OCI-LY1 (cell line): ENCODE measurements around the gene WDFY4.

Experiments used
- H2AFZ ChIP-seq: fragments of 200-600 bp; sonication (generic), shearing (Covaris generic); 2 replicates; pipeline ENCODE4 v1.6.0; 2014; ENCODE audit warnings: antibody characterized with exemption, mild to moderate bottlenecking, low read length
- H3F3A ChIP-seq: fragments of 200-600 bp; sonication (generic), shearing (Covaris generic); 2 replicates; pipeline ENCODE4 v1.6.0; 2014; ENCODE audit warnings: mild to moderate bottlenecking, antibody characterized with exemption, low read length, moderate library complexity; ENCODE audit not compliant: insufficient read depth
- H3K27ac ChIP-seq: fragments of 200-600 bp; sonication (generic); 2 replicates; pipeline ENCODE4 v1.5.1; 2014; ENCODE audit warnings: low read length, mixed run types, mild to moderate bottlenecking, low read depth; ENCODE audit not compliant: poor library complexity, severe bottlenecking
- H3K27me3 ChIP-seq: fragments of 200-600 bp; sonication (generic); 2 replicates; pipeline ENCODE4 v1.6.0; 2014; ENCODE audit warnings: antibody characterized with exemption, mild to moderate bottlenecking, low read length, moderate library complexity; ENCODE audit not compliant: insufficient read depth
- H3K36me3 ChIP-seq: fragments of 200-600 bp; sonication (generic); 2 replicates; pipeline ENCODE4 v1.6.1; 2014; ENCODE audit warnings: mild to moderate bottlenecking, antibody characterized with exemption, low read length, moderate library complexity, mixed read lengths; ENCODE audit not compliant: insufficient read depth
- H3K4me1 ChIP-seq: fragments of 200-600 bp; sonication (generic); 2 replicates; pipeline ENCODE4 v1.5.1; 2014; ENCODE audit warnings: mild to moderate bottlenecking, low read length, moderate library complexity; ENCODE audit not compliant: insufficient read depth, severe bottlenecking
- H3K4me2 ChIP-seq: fragments of 200-600 bp; sonication (generic), shearing (Covaris generic); 2 replicates; pipeline ENCODE4 v1.6.1; 2014; ENCODE audit warnings: low read length
- H3K4me3 ChIP-seq: fragments of 200-600 bp; sonication (generic); 2 replicates; pipeline ENCODE4 v1.5.1; 2014; ENCODE audit warnings: low read length, low read depth, mild to moderate bottlenecking, mixed read lengths; ENCODE audit not compliant: poor library complexity, severe bottlenecking
- H3K79me2 ChIP-seq: fragments of 200-600 bp; shearing (Covaris generic); 2 replicates; pipeline ENCODE4 v1.6.1; 2016; ENCODE audit warnings: mixed run types, low read length, mixed read lengths; ENCODE audit not compliant: insufficient read depth
- H3K9ac ChIP-seq: fragments of 200-600 bp; sonication (generic), shearing (Covaris generic); 2 replicates; pipeline ENCODE4 v1.6.1; 2014; ENCODE audit warnings: mild to moderate bottlenecking, low read length, mixed read lengths
- H3K9me2 ChIP-seq: fragments of 200-600 bp; sonication (generic), shearing (Covaris generic); 2 replicates; pipeline ENCODE4 v1.6.1; 2014; ENCODE audit warnings: low read depth, mild to moderate bottlenecking, low read length, mixed read lengths
- H3K9me3 ChIP-seq: fragments of 200-600 bp; shearing (Covaris generic); 2 replicates; pipeline ENCODE4 v1.6.1; 2014; ENCODE audit warnings: low read length, mixed read lengths
- H4K20me1 ChIP-seq: fragments of 200-600 bp; sonication (generic), shearing (Covaris generic); 2 replicates; pipeline ENCODE4 v1.6.0; 2016; ENCODE audit warnings: mild to moderate bottlenecking, low read length; ENCODE audit not compliant: insufficient read depth
- EZH2 ChIP-seq: fragments of 200-600 bp; sonication (generic), shearing (Covaris generic); IDR thresholded peaks from 2 replicates; pipeline ENCODE4 v1.8.0; 2017; ENCODE audit warnings: borderline replicate concordance, mixed run types, mild to moderate bottlenecking, antibody characterized with exemption, low read length, moderate library complexity, mixed read lengths
- TF ChIP-seq, protein P1 (sequence below): fragments of 200-600 bp; sonication (generic), shearing (Covaris generic); IDR thresholded peaks from 2 replicates; pipeline ENCODE4 v1.5.1; 2017; ENCODE audit warnings: mild to moderate bottlenecking, antibody characterized with exemption, low read length, moderate library complexity, mixed read lengths

Gene WDFY4

DNA sequence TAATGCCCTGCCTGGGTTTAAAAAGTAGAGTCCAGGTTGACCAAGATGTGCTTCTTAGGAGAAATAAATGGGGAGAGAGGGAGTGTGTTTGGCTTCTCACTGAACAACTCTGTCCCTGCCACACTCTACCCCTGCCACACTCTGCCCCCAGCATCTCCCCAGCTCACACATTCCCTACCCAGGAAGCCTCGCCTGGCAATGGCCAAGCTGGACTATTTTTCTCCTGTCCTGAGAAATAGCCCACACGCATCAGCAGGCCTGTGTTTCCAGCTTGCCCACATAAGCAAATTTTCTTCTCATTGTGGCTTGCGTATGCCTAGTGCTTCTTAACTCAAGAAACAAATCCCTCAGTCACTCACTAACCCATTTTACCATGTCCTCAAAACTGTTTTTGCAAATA lies 253.1 kb downstream of the WDFY4 start:
- H3K27ac ChIP-seq, result no peak overlapping the region
- H4K20me1 ChIP-seq, result no peaks in the 10 kb centered on the region
- peaks cover 6% of the 10 kb centered on the region; the same call in 1 of the 2 replicates for H3K36me3 ChIP-seq
- no peak for TF ChIP-seq EZH2
- TF ChIP-seq, protein P1, sequence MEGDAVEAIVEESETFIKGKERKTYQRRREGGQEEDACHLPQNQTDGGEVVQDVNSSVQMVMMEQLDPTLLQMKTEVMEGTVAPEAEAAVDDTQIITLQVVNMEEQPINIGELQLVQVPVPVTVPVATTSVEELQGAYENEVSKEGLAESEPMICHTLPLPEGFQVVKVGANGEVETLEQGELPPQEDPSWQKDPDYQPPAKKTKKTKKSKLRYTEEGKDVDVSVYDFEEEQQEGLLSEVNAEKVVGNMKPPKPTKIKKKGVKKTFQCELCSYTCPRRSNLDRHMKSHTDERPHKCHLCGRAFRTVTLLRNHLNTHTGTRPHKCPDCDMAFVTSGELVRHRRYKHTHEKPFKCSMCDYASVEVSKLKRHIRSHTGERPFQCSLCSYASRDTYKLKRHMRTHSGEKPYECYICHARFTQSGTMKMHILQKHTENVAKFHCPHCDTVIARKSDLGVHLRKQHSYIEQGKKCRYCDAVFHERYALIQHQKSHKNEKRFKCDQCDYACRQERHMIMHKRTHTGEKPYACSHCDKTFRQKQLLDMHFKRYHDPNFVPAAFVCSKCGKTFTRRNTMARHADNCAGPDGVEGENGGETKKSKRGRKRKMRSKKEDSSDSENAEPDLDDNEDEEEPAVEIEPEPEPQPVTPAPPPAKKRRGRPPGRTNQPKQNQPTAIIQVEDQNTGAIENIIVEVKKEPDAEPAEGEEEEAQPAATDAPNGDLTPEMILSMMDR, result no peak
- no peaks in the 10 kb centered on the region for H3K27me3 ChIP-seq
- no peaks in the 10 kb centered on the region for H3K4me1 ChIP-seq
- no peaks in the 10 kb centered on the region for H3K9me3 ChIP-seq
- no peak overlapping the region for H3K9ac ChIP-seq
- no peaks in the 10 kb centered on the region for H3K9me2 ChIP-seq
- H3K4me2 ChIP-seq, result no peak overlapping the region
- no peak overlapping the region for H2AFZ ChIP-seq
- H3F3A ChIP-seq, result no peaks in the 10 kb centered on the region
- no peak overlapping the region for H3K4me3 ChIP-seq
- no peaks in the 10 kb centered on the region for H3K79me2 ChIP-seq

DNA sequence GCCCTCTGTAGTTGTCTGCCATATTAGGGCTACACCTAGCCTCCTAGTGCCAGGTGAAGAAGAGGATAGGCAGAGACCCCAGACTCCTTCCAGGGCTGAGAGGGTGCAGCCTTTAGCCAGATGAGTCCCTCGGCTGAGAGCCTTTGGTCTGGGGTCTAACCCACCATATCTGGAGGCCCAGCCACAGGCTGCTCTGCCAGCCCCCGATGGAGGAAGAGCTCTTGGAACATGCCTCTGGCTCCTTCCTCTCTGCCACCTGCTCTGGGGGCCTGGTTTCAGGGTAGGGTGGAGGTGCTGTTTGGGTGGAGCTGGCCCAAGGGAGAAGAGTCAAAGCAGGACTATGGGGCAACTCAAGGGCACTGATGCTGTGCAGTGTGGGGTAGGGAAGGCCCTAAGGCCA lies 253.6 kb downstream of the WDFY4 start:
- H3K4me1 ChIP-seq, result no peaks in the 10 kb centered on the region
- H4K20me1 ChIP-seq, result no peaks in the 10 kb centered on the region
- no peak overlapping the region for H3K4me3 ChIP-seq
- H3K9me3 ChIP-seq, result no peaks in the 10 kb centered on the region
- no peak overlapping the region for H3K9ac ChIP-seq
- H3K27me3 ChIP-seq, result no peaks in the 10 kb centered on the region
- H3K36me3 ChIP-seq, result peaks cover 11% of the 10 kb centered on the region; the same call in 1 of the 2 replicates
- no peaks in the 10 kb centered on the region for H3K79me2 ChIP-seq
- no peak overlapping the region for H3K4me2 ChIP-seq
- no peak overlapping the region for H3K27ac ChIP-seq
- no peaks in the 10 kb centered on the region for H3K9me2 ChIP-seq
- no peaks in the 10 kb centered on the region for H3F3A ChIP-seq
- no peak for TF ChIP-seq EZH2
- TF ChIP-seq, protein P1, result no peak
- no peak overlapping the region for H2AFZ ChIP-seq

DNA sequence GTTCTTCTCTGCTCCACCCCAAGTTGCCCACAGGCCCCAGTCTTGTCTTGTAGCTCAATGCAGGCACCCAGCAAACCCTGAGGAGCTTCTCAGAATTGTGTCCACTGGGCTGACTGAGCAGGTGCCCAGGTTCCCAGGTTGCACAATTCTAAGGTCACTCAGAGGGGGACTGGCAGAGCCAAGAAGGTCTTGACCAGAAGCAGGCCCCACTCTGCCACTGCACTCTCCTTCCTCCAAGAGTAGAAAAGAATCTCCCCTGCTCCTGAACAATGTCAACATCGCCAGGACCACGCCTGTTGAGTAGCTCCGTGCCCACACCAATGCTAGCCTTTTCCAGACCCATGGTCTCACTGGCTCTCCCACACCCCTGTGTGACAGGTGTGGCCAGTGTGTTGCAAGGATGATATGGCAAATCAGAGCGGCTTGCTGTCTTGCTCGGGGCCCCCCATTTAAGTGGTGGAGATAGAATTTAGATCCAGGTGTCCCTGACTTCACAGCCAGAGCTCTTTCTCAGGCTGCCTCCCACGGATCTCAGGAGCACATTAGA lies 254.4 kb downstream of the WDFY4 start:
- H3K27ac ChIP-seq, result no peak overlapping the region
- H3K79me2 ChIP-seq, result no peaks in the 10 kb centered on the region
- H3K27me3 ChIP-seq, result no peaks in the 10 kb centered on the region
- H3K4me2 ChIP-seq, result no peak overlapping the region
- TF ChIP-seq EZH2, result no peak
- TF ChIP-seq, protein P1, result no peak
- no peak overlapping the region for H2AFZ ChIP-seq
- H4K20me1 ChIP-seq, result no peaks in the 10 kb centered on the region
- H3F3A ChIP-seq, result no peaks in the 10 kb centered on the region
- no peaks in the 10 kb centered on the region for H3K9me2 ChIP-seq
- no peaks in the 10 kb centered on the region for H3K4me1 ChIP-seq
- peaks cover 15% of the 10 kb centered on the region for H3K36me3 ChIP-seq
- H3K4me3 ChIP-seq, result no peak overlapping the region
- H3K9me3 ChIP-seq, result no peaks in the 10 kb centered on the region
- no peak overlapping the region for H3K9ac ChIP-seq
